H1 (cell line): Measurements from ENCODE around the gene AGTR1. TPM values are rescaled to one million over a fixed set of nuclear protein-coding genes. Genes with fewer than 3 reads are reported as not detected.
A peak's percentile ranks its signal among the peaks of the same experiment; 100 is the strongest.

Source experiments
- CTCF ChIA-PET: fragments of 300-600 bp; sonication (Branson Sonifier 250); formaldehyde crosslinking; loops from one replicate; lab custom pipeline; 2021; ENCODE audit not compliant: partially characterized antibody; lab: Charles Lee
- POLR2A ChIA-PET: fragments of 300-600 bp; sonication (Branson Sonifier 250); formaldehyde crosslinking; loops from one replicate; lab custom pipeline; 2021; ENCODE audit warnings: inconsistent platforms; ENCODE audit not compliant: partially characterized antibody; lab: Charles Lee
- DNase-seq, 2 experiments: peaks; one replicate each; pipeline versions ENCODE4 v3.0.0 to v3.0.0-alpha.2; 2010 to 2022; ENCODE audit warnings: low spot score in 2 of 2, low read depth in 1 of 2, mixed read lengths in 1 of 2
- FAIRE-seq: peaks from 2 replicates; lab custom pipeline; 2011; peaks lifted over from hg19 to GRCh38; lab: Jason Lieb, UNC
- H2AFZ ChIP-seq: 2 replicates; pipeline ENCODE4 v1.8.1; 2012; ENCODE audit warnings: low read length, inconsistent platforms
- H2AK5ac ChIP-seq: 2 replicates; pipeline ENCODE4 v1.6.1; 2013; ENCODE audit warnings: low read depth, low read length
- H2BK120ac ChIP-seq: replicated peaks from 2 replicates; pipeline ENCODE3; 2013; ENCODE audit warnings: low read depth, low read length, inconsistent platforms
- H2BK12ac ChIP-seq: 2 replicates; pipeline ENCODE4 v1.6.1; 2013; ENCODE audit warnings: low read depth, low read length
- H2BK15ac ChIP-seq: 2 replicates; pipeline ENCODE4 v1.6.1; 2013; ENCODE audit warnings: low read length
- H2BK20ac ChIP-seq: 2 replicates; pipeline ENCODE4 v1.6.1; 2013; ENCODE audit warnings: low read length
- H2BK5ac ChIP-seq: 2 replicates; pipeline ENCODE4 v1.6.1; 2013; ENCODE audit warnings: low read depth, low read length
- H3K14ac ChIP-seq: 2 replicates; pipeline ENCODE4 v1.6.1; 2013; ENCODE audit warnings: inconsistent platforms; ENCODE audit not compliant: insufficient read length
- H3K18ac ChIP-seq: 2 replicates; pipeline ENCODE4 v1.6.1; 2013; ENCODE audit warnings: low read length; ENCODE audit errors: extremely low read depth
- H3K23ac ChIP-seq: 2 replicates; pipeline ENCODE4 v1.6.1; 2013; ENCODE audit warnings: inconsistent platforms; ENCODE audit not compliant: insufficient read length
- H3K23me2 ChIP-seq: 2 replicates; pipeline ENCODE4 v1.6.1; 2013; ENCODE audit warnings: low read depth, low read length
- H3K27ac ChIP-seq: 2 replicates; pipeline ENCODE4 v1.6.1; 2011; ENCODE audit warnings: low read depth, low read length, inconsistent platforms
- H3K27me3 ChIP-seq, 4 experiments: replicated peaks in 1 of 4; 1 replicate in 1 of 4; 2 replicates in 3 of 4; pipeline versions ENCODE4 v1.6.1 to v1.8.1; 2011 to 2013; ENCODE audit warnings: low read length in 3 of 4, mild to moderate bottlenecking in 3 of 4, inconsistent platforms in 2 of 4, mixed read lengths in 2 of 4, moderate library complexity in 1 of 4; ENCODE audit not compliant: control insufficient read depth in 3 of 4, insufficient read depth in 3 of 4; ENCODE audit errors: extremely low read depth in 1 of 4
- H3K36me3 ChIP-seq, 4 experiments: 2 replicates each; pipeline versions ENCODE4 v1.6.1 to v1.8.1; 2011 to 2013; ENCODE audit warnings: mild to moderate bottlenecking in 4 of 4, low read length in 3 of 4, moderate library complexity in 2 of 4, control low read depth in 1 of 4, inconsistent platforms in 1 of 4; ENCODE audit not compliant: insufficient read depth in 4 of 4, control insufficient read depth in 2 of 4
- H3K4ac ChIP-seq: replicated peaks from 2 replicates; pipeline ENCODE3; 2013; ENCODE audit warnings: low read length, low read depth, mixed read lengths, inconsistent platforms; ENCODE audit not compliant: insufficient read length
- H3K4me1 ChIP-seq, 4 experiments: replicated peaks in 1 of 4; 1 replicate in 1 of 4; 2 replicates in 3 of 4; pipeline versions ENCODE4 v1.6.1 to v1.8.1; 2011 to 2013; ENCODE audit warnings: low read length in 3 of 4, inconsistent platforms in 2 of 4, mixed read lengths in 1 of 4; ENCODE audit not compliant: insufficient read depth in 4 of 4, control insufficient read depth in 3 of 4
- H3K4me2 ChIP-seq, 2 experiments: 2 replicates each; pipeline versions ENCODE4 v1.6.1 to v1.8.1; 2011 to 2013; ENCODE audit warnings: low read depth in 2 of 2, low read length in 2 of 2, control low read depth in 1 of 2, inconsistent platforms in 1 of 2, mild to moderate bottlenecking in 1 of 2; ENCODE audit not compliant: insufficient read depth in 1 of 2
- H3K4me3 ChIP-seq, 4 experiments: fragments of 200-600, 300-600 bp in 1 of 4; sonication (generic), shearing (Covaris generic), sonication (Bioruptor Twin) in 1 of 4; 2 replicates each; pipeline versions ENCODE4 v1.5.1 to v1.8.1; 2011 to 2016; ENCODE audit warnings: low read length in 4 of 4, low read depth in 3 of 4, control low read depth in 2 of 4, inconsistent platforms in 2 of 4, mild to moderate bottlenecking in 2 of 4, mixed read lengths in 1 of 4, moderate library complexity in 1 of 4; ENCODE audit not compliant: insufficient read depth in 2 of 4; ENCODE audit errors: extremely low read depth in 1 of 4
- H3K56ac ChIP-seq: replicated peaks from 2 replicates; pipeline ENCODE3; 2013; ENCODE audit warnings: low read depth, mild to moderate bottlenecking, mixed read lengths, low read length, inconsistent platforms; ENCODE audit not compliant: insufficient read length
- H3K79me1 ChIP-seq: 2 replicates; pipeline ENCODE4 v1.6.1; 2013; ENCODE audit warnings: low read depth, low read length, control low read depth
- H3K79me2 ChIP-seq, 2 experiments: 2 replicates each; pipeline versions ENCODE4 v1.6.1 to v1.8.1; 2012 to 2013; ENCODE audit warnings: low read length in 2 of 2, mild to moderate bottlenecking in 2 of 2, inconsistent platforms in 1 of 2; ENCODE audit not compliant: insufficient read depth in 2 of 2, control insufficient read depth in 1 of 2
- H3K9ac ChIP-seq, 4 experiments: replicated peaks in 1 of 4; 1 replicate in 1 of 4; 2 replicates in 3 of 4; pipeline versions ENCODE4 v1.6.1 to v1.8.1; 2011 to 2013; ENCODE audit warnings: low read depth in 3 of 4, low read length in 3 of 4, control low read depth in 2 of 4, mild to moderate bottlenecking in 2 of 4, moderate library complexity in 2 of 4, inconsistent platforms in 1 of 4; ENCODE audit errors: extremely low read depth in 1 of 4
- H3K9me3 ChIP-seq, 2 experiments: 2 replicates each; pipeline versions ENCODE4 v1.6.1 to v1.8.1; 2012 to 2013; ENCODE audit warnings: mild to moderate bottlenecking in 2 of 2, moderate library complexity in 2 of 2, control low read depth in 1 of 2, inconsistent platforms in 1 of 2, low read depth in 1 of 2, low read length in 1 of 2, mixed read lengths in 1 of 2; ENCODE audit not compliant: insufficient read depth in 2 of 2
- H4K20me1 ChIP-seq, 2 experiments: replicated peaks in 1 of 2; 2 replicates each; pipeline versions ENCODE3 to v1.8.1; 2011 to 2013; ENCODE audit warnings: inconsistent platforms in 2 of 2, low read length in 2 of 2, mild to moderate bottlenecking in 1 of 2; ENCODE audit not compliant: insufficient read depth in 2 of 2, control insufficient read depth in 1 of 2
- H4K5ac ChIP-seq: 2 replicates; pipeline ENCODE4 v1.6.1; 2013; ENCODE audit warnings: low read length, low read depth, mixed read lengths, inconsistent platforms; ENCODE audit not compliant: insufficient read length
- H4K8ac ChIP-seq: 2 replicates; pipeline ENCODE4 v1.8.0; 2013; ENCODE audit warnings: mild to moderate bottlenecking, moderate library complexity, low read length, inconsistent platforms; ENCODE audit not compliant: insufficient read depth; ENCODE audit errors: extremely low read depth
- H4K91ac ChIP-seq: replicated peaks from 2 replicates; pipeline ENCODE3; 2013; ENCODE audit warnings: low read length, mixed read lengths, inconsistent platforms; ENCODE audit not compliant: insufficient read length
- CEBPB ChIP-seq: IDR thresholded peaks from 2 replicates; pipeline ENCODE4 v1.6.1; 2012; ENCODE audit warnings: low read depth, low read length
- CHD1 ChIP-seq: IDR thresholded peaks from 2 replicates; pipeline ENCODE4 v1.6.1; 2012; ENCODE audit warnings: low read depth, low read length, improper control_type of control experiment
- JUN ChIP-seq: IDR thresholded peaks from 2 replicates; pipeline ENCODE4 v1.6.1; 2011; ENCODE audit warnings: low read depth, mild to moderate bottlenecking, improper control_type of control experiment, low read length
- KDM1A ChIP-seq: fragments of 200-600, 300-600 bp; sonication (generic); IDR thresholded peaks from 2 replicates; pipeline ENCODE4 v1.7.1; 2016; ENCODE audit warnings: mild to moderate bottlenecking, low read length, borderline replicate concordance
- MAX ChIP-seq: IDR thresholded peaks from 2 replicates; pipeline ENCODE4 v1.6.1; 2012; ENCODE audit warnings: inconsistent platforms
- RXRA ChIP-seq: IDR thresholded peaks from 2 replicates; pipeline ENCODE4 v1.6.1; 2011; ENCODE audit warnings: low read depth, mild to moderate bottlenecking, low read length, moderate library complexity; ENCODE audit not compliant: insufficient read depth
- SIN3A ChIP-seq, 2 experiments: IDR thresholded peaks in 1 of 2; conservative IDR thresholded peaks in 1 of 2; 2 replicates each; pipeline ENCODE4 v1.6.1; 2011 to 2012; ENCODE audit warnings: low read length in 2 of 2, improper control_type of control experiment in 1 of 2, low read depth in 1 of 2, mild to moderate bottlenecking in 1 of 2
- SP2 ChIP-seq: IDR thresholded peaks from 2 replicates; pipeline ENCODE4 v1.6.1; 2012; ENCODE audit warnings: mild to moderate bottlenecking, low read length, inconsistent platforms
- SP4 ChIP-seq: IDR thresholded peaks from 2 replicates; pipeline ENCODE4 v1.6.1; 2012; ENCODE audit warnings: low read length, inconsistent platforms
- TBP ChIP-seq: IDR thresholded peaks from 2 replicates; pipeline ENCODE4 v1.6.1; 2011; ENCODE audit warnings: low read depth, low read length, improper control_type of control experiment
- WGBS, 2 experiments: shearing (Covaris generic) in 1 of 2; methylation state at CpG; one replicate each; pipeline versions ENCODE4 v1.1.6 to v1.1.7; 2013 to 2015; ENCODE audit warnings: low lambda C conversion rate in 2 of 2, mixed read lengths in 2 of 2, inconsistent platforms in 1 of 2, low coverage in 1 of 2, missing lambda C conversion rate in 1 of 2; ENCODE audit not compliant: insufficient replicate concordance in 2 of 2, insufficient coverage in 1 of 2, insufficient read length in 1 of 2; ENCODE audit errors: extremely low coverage in 1 of 2, missing lambda C conversion rate in 1 of 2; 5-methylcytosine and 5-hydroxymethylcytosine counted together
- polyA plus RNA-seq, 7 experiments: library from polyadenylated mRNA; depleted of rRNA in 3 of 7; stranded (reverse) in 5 of 7; unstranded in 2 of 7; fragments of >200 nt in 5 of 7; fragments of 200-250 nt in 2 of 7; gene quantifications; 1 replicate in 5 of 7; 2 replicates in 1 of 7; 4 replicates in 1 of 7; pipeline versions ENCODE4 v1.2.1 to v1.2.3, GENCODE V29; 2011 to 2013; ENCODE audit warnings: missing spikeins in 2 of 7, mixed read lengths in 2 of 7
- total RNA-seq: library from RNA; stranded (reverse); fragmentation: NEBNext Ultra II Directional; extraction: Animal tissue kit (Norgen Biotek cat#: 25700); gene quantifications from 2 replicates; pipeline ENCODE4 v1.2.1, GENCODE V29; 2021
- TF ChIP-seq, protein P1 (sequence below): IDR thresholded peaks from 2 replicates; pipeline ENCODE4 v1.6.1; 2011; ENCODE audit warnings: low read length, improper control_type of control experiment
- TF ChIP-seq, protein P2 (sequence below): IDR thresholded peaks from 2 replicates; pipeline ENCODE4 v1.6.1; 2012; ENCODE audit warnings: low read length, inconsistent platforms

The AGTR1 gene
- total and polyA plus RNA-seq, 2 of the 8 experiments (the other 6 are each of a cell fraction or from before 2014, with no cell fraction given), result 0.03 TPM; not detected in 1

GRCh38 chr3:148681080-148681479 is 16.6 kb upstream of the AGTR1 start:
- Histone ChIP-seq H3K27me3 (no peaks in the 10 kb centered on the region), H2AK5ac (no peak overlapping the region), H3K4ac (no peak overlapping the region), H4K91ac (no peak overlapping the region), H3K4me3 (no peak overlapping the region), H2BK120ac (no peak overlapping the region), H4K20me1 (no peaks in the 10 kb centered on the region), H3K23ac (no peak overlapping the region), H2BK15ac (no peak overlapping the region), H3K79me1 (no peaks in the 10 kb centered on the region), H2BK12ac (no peak overlapping the region), H3K36me3 (no peaks in the 10 kb centered on the region), H3K14ac (no peak overlapping the region), H4K8ac (no peak overlapping the region), H3K9me3 (no peaks in the 10 kb centered on the region), H3K23me2 (no peaks in the 10 kb centered on the region), H3K4me2 (no peak overlapping the region), H4K5ac (no peak overlapping the region), H2AFZ (no peak overlapping the region), H3K27ac (no peak overlapping the region), H2BK5ac (no peak overlapping the region), H3K9ac (no peak overlapping the region), H3K18ac (no peak overlapping the region), H3K4me1 (no peaks in the 10 kb centered on the region), H3K79me2 (no peaks in the 10 kb centered on the region), H3K56ac (no peak overlapping the region), H2BK20ac (no peak overlapping the region)
- no peak for DNase-seq
- peak; percentile 55 for FAIRE-seq
- ChIA-PET CTCF (interaction anchor here (1.2 kb wide), 1 partner anchor 301 kb away, joined by 3 read pairs; no protein-coding TSS in a partner anchor), POLR2A (no interaction called here)
- WGBS, 2 experiments, result 75% methylated on average over 1 of the region's 1 CpG; no CpG with 5 or more reads in 1 of the 2 experiments
- TF ChIP-seq RXRA, result no peak
- no peak for TF ChIP-seq MAX
- no peak for TF ChIP-seq CEBPB
- TF ChIP-seq SP4, result no peak
- TF ChIP-seq TBP, result no peak
- TF ChIP-seq, protein P1, sequence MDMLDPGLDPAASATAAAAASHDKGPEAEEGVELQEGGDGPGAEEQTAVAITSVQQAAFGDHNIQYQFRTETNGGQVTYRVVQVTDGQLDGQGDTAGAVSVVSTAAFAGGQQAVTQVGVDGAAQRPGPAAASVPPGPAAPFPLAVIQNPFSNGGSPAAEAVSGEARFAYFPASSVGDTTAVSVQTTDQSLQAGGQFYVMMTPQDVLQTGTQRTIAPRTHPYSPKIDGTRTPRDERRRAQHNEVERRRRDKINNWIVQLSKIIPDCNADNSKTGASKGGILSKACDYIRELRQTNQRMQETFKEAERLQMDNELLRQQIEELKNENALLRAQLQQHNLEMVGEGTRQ, result no peak
- TF ChIP-seq KDM1A, result no peak
- TF ChIP-seq CHD1, result no peak
- TF ChIP-seq, protein P2, sequence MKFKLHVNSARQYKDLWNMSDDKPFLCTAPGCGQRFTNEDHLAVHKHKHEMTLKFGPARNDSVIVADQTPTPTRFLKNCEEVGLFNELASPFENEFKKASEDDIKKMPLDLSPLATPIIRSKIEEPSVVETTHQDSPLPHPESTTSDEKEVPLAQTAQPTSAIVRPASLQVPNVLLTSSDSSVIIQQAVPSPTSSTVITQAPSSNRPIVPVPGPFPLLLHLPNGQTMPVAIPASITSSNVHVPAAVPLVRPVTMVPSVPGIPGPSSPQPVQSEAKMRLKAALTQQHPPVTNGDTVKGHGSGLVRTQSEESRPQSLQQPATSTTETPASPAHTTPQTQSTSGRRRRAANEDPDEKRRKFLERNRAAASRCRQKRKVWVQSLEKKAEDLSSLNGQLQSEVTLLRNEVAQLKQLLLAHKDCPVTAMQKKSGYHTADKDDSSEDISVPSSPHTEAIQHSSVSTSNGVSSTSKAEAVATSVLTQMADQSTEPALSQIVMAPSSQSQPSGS, result no peak
- TF ChIP-seq SP2, result no peak
- no peak for TF ChIP-seq SIN3A (conservative IDR thresholded peaks at IDR 0.05 in 1 of 2, IDR thresholded peaks at IDR 0.05 in 1 of 2; ENCODE audit: low read depth in 1 of 2, low read length in 2 of 2)
- TF ChIP-seq JUN, result no peak
